Activated CD8-positive, alpha-beta memory T cell treated with anti-CD3 and anti-CD28 coated beads for 36 hours (primary cell): ENCODE results near the gene PRR32. TPM values are rescaled to one million over a fixed set of nuclear protein-coding genes. Genes with fewer than 3 reads are reported as not detected.
"Not testable (repeated sequence)": the region's sequence is repeated elsewhere in the genome, so short reads cannot be mapped to it uniquely, and the experiment has no call there.

Experiments
- CTCF ChIA-PET: fragments of 350-600 bp; sonication (Branson Sonifier 250); formaldehyde crosslinking; loops from one replicate; lab custom pipeline; 2021; ENCODE audit warnings: antibody characterized with exemption; lab: Charles Lee
- POLR2A ChIA-PET: fragments of 350-600 bp; sonication (Branson Sonifier 250); formaldehyde crosslinking; loops from one replicate; lab custom pipeline; 2021; ENCODE audit warnings: antibody characterized with exemption; lab: Charles Lee
- total RNA-seq, 2 experiments: library from RNA; stranded (reverse); gene quantifications; one replicate each; pipeline ENCODE4 v1.2.3, GENCODE V29; 2021

Gene PRR32
- not detected for total RNA-seq

GRCh38 chrX:126819429-126819828 lies at the start of gene PRR32:
Gene PRR32, plus strand, starts transcription at chrX:126819729. Its CDS starts 115 bp downstream, at chrX:126819844.
- ChIA-PET CTCF (no interaction called here), POLR2A (no interaction called here)

GRCh38 chrX:126770179-126770578 lies 49.4 kb upstream of the PRR32 start:
- ChIA-PET CTCF (no interaction called here), POLR2A (no interaction called here)

GRCh38 chrX:126785539-126785938 lies 34.0 kb upstream of the PRR32 start:
- ChIA-PET POLR2A (no interaction called here), CTCF (no interaction called here)

- ChIA-PET CTCF (no interaction called here), POLR2A (no interaction called here)
Observed at GRCh38 chrX:126799059-126799458, 20.5 kb upstream of the PRR32 start.

GRCh38 chrX:126806784-126807183 lies 12.7 kb upstream of the PRR32 start:
- CTCF ChIA-PET, POLR2A ChIA-PET: not testable (repeated sequence)

GRCh38 chrX:126815806-126816205 lies 3.7 kb upstream of the PRR32 start:
- CTCF ChIA-PET = no interaction called here
- POLR2A ChIA-PET = no interaction called here

GRCh38 chrX:126820700-126821420 lies 1.3 kb downstream of the PRR32 start:
- ChIA-PET POLR2A (no interaction called here), CTCF (no interaction called here)

GRCh38 chrX:126824338-126825007 lies 4.9 kb downstream of the PRR32 start:
- CTCF ChIA-PET = no interaction called here
- POLR2A ChIA-PET = no interaction called here

- ChIA-PET CTCF (no interaction called here), POLR2A (no interaction called here)
Observed at GRCh38 chrX:126825566-126826193, 6.2 kb downstream of the PRR32 start.

- ChIA-PET POLR2A (no interaction called here), CTCF (no interaction called here)
Observed at GRCh38 chrX:126836186-126836585, 16.7 kb downstream of the PRR32 start.

GRCh38 chrX:126847143-126847542 lies 27.6 kb downstream of the PRR32 start:
- CTCF ChIA-PET = no interaction called here
- POLR2A ChIA-PET = no interaction called here

- ChIA-PET CTCF (no interaction called here), POLR2A (no interaction called here)
Observed at GRCh38 chrX:126855839-126856524, 36.5 kb downstream of the PRR32 start.
